T-helper 2 cell (primary cell): ENCODE measurements around the gene CCDC85C.

Experiments
- DNase-seq, 5 experiments: peaks; one replicate each; pipeline versions ENCODE4 v3.0.0 to v3.0.0-alpha.2; 2012 to 2022

CCDC85C gene

DNA sequence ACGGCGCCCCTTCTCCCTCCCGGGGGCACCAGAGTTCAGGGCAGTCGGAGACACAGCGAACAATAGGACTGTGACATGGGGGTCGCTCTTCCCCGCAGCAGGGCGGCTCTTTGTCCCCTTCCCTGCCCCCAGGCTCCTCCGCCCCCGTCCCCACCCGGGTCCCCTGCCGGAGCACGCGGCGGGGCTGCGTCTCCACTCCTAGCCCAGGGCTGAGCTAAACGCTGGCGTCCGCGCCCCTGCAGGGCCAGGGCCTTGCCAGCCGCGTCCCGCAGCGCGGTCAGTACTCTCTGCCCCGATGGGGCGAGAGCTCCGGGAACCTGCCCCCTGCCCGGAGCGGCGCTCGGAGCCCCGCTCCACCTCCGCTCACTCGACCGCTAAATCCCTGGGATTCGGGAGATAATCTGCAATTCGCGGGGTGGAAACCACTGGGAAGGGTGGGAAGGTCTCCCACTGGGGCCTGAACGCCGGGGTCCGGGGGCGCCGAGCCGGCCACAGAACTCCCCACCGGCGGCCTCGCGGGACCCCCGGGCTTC is 825 bp upstream of the CCDC85C start:
- peak in 2 of 5 experiments; percentile 35 to 60 for DNase-seq

DNA sequence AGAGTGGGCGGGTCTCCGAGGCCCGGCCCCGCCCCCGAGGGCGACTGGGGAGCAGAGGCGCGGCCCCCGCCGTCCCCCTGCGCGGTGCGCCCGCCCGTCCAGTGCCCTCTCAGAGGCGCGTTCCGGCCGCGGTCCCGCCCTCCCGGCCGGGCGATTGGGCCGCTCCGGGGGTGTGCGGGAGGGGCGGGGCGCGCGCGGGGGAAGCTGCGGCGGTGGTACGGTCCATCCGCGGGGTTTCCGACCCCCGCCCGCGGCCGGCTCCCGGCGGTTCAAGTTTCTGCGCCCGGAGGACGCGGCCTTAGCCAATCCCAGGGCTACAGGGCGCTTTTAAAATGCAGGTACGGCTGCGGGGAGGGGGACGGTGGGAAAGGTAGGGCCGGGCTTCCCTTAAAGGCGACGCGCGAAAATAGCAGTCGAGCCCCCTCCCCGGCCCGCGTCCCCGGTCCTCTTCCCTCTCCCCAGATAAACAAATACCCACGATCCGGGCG is 315 bp upstream of the CCDC85C start:
- peak; percentile 86 to 97 (median 94) for DNase-seq

DNA sequence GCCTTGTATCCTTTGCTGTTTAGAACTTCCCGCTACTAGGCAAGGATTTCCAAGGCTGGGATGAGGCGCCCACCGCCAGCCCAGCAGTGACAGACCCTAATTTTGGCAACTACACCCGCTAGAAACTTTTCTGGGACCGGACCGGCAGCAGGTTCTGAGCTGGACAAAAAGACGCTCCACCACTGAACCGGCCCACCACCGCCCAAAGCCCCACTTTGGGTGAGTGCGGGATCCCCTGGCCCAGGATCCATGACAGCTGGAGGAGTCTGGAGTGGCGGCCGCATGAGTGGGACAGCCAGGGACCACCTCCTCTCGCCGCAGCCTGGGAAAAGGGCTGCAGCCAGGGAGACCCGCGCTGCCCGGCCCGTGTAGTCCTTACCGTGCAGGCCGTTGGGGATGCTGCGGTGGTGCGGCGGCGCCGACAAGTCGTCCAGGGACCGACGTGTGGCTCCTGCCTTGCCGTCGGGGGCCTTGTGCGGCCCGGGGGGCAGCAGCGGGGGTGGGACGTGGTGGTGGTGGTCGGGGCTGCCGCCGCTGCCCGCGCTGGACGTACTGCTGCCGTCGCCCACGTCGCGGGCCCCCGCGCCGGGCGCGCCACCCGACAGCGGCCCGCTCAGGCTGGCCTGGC is 1.1 kb downstream of the CCDC85C start:
- no peak for DNase-seq

DNA sequence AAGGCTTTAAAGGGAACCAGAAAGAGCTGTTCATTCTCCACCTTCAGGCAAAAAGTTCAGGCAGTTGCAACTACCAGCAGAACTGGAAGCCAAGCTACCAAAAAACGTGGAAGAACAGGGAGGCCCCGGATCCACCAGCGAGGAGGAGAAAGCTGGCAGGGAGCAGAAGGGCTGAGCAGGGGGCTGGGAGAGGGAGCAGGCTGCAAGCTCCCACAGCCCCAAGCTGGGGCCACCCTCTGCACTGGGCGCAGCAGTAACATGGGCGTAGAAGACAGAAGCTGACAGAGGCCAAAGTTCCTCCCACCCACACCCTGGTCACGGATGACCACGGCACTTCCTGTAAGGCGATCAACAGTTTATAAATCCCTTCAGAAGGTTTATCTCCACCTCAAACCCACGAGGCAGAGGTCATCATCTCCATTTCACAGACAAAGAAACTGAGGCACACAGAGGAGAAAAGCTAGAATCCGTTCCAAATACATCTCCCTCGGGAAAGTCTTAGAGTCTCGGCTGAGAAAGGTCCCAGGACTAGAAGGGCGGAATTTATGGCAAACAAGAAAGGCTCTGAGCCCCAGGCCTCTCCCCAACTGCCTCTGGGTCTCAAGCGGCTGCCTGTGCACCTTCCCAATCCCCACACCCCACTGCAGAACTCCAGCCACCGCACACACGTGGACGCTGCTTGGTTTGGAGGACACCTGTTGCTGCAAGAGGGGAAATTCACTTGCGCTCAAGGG is 1.8 kb downstream of the CCDC85C start:
- peak in 1 of 5 experiments; percentile 15 for DNase-seq

DNA sequence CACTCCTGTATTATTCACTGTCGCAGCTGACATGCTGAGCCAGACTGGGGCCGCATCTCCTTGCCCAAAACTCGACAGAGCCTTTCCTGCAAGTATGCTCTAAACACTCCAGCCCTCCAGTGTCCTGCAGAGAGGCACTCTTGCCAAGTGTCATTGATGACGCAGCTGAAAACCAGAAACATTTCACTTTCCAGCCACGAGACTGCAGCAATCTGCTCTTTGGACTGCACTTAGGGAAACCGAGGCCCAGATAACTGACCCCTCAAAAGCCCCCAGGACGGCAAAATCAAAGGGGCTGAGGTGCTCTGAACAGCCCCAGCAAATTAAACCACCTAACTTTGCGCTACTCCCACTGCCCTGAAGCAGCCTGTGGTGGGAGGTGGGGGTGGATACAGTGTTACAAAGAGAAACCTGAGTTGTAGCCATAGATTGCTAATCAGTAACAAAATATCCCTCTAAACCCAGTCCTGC is 2.6 kb downstream of the CCDC85C start:
- no peak for DNase-seq

DNA sequence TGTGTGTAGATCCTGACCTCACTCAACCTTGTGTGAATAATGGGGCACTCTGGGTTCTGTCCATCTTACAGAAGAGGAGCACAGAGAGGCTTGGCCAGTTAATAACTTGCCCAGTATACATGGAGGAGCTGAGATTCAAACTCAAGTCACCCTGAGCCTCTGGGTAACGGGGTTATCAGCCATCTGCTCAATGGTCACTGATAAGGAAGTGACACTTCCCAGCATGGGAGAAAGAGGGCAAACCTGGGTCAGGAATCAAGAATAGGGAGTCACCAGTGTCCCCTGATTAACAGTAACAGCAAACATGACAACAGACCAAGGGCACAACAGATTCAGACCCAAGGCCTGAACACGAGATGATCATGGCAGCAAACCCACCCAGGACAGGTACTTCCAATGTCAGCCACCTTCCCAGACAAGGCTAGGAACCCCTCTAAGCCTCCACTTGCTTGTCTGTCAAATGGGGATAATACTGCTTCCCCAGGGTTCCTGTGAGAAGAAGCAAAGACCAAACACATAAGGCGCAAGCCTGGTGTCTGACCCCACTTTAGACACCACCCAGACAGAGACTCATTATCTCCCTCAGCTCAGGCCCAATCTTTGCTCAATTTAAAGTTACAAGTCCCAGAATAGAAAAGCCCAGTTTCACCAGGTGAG is 3.6 kb downstream of the CCDC85C start:
- no peak for DNase-seq

DNA sequence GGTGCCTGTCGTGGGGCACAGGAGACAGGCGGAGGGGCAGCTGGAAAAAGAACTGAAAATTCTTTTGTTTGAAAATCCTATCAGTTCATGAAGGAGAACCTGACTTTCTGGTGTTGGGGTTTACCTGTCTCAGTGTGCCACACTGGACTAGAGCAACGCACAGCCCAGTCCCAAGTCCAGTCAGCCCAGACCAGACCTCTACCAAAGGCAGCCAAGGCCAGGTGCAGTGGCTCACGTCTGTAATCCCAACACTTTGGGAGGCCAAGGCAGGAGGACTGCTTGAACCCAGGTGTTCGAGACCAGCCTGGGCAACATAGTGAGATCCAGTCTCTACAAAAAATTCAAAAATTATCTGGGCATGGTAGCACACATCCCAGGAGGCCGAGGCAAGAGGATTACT is 4.6 kb downstream of the CCDC85C start:
- DNase-seq, result no peak

DNA sequence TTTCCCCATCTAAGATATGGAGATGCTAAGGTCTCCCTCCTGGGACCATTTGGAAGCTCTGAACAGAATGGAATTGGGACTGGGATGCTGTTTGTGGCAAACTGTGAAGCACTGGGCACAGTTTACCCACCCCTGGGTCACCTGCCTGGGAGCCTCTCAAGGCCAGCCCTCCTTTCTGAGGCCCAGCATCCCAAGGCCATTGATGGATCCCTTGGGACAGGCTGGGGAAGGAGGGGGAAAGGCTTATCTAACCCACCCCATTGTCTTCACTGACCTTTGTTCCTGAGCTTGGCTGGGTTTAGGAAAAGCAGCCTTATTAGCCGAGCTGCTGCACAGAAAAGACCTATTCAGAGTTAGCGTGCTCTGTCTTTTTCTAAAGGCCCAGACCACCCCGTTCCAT is 5.2 kb downstream of the CCDC85C start:
- DNase-seq, result no peak

DNA sequence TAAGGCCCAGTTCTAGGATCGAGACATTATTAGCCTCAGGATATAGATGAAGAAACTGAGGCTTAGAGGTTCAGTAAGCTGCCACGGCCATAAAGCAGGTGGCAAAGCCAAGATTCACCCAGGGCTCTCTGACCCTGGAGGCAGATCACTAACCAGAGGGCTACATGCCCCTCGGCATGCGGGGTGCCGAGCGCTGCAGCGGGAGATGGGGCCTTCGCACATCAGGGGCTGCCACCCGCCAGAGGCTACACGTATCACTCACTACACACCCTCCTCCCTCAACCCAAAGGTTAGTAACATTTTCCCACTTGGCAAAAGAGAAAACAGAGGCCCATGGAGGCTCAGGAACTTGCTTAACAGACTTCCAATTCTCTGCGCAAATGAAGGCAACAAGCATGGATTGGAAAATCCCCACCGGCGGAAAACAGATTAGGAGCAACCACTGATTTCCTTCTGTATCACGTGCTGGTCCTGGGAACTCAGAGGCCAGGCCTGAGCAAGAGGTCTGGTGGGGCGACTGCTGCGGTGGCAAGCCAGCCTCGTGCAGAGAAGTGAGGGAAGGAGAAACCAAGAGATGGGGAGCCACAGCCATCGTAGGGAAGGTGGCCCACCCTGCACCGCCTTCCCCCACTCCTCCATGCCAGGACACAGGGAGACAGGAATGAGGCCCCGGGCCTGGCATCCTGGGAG is 6.0 kb downstream of the CCDC85C start:
- DNase-seq, result no peak

DNA sequence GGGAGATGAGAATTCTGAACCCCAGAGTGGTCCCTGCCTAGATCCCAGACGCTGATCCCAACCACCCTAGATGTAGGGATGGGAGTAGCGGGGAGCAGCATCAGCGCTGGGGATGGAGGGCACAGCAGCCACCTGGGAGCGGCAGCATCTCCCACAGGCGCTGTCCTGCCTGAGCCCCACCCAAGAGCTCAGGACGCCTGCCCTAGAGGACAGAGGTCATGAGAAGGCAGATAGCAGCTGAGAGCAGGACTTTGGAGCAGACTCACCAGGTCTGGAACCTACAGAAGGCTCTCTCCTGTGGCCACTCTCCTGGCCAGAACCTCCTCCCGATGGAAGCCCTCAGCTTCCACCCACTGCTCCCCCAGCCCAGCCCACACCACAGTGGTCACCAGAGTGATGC is 7.2 kb downstream of the CCDC85C start:
- DNase-seq, result no peak

DNA sequence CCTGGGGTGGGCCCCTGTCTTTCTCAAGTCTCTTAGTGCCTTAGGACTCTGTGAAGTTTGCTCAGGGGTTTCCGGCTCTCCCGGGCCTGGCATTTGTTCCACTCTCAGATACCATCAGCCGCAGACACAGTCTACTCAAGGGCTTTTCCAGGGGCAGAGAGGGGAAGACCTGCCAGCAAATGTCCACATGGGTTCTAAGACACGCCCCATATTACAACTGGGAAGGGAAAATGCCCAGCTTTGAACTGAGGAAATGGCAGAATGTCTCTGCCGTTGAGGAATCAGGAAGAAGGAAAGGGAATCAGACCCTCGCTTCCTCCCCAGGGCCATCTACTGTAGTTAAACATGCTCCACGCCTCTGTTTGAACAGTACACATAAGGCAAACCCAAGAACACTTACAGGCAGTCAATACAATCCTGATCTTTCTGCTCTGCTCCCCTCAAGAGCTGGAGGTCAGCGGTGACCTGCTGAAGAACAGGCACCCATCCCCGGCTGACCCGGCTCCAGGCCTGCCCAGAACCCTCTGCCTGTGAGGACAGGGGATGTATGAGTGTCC is 7.9 kb downstream of the CCDC85C start:
- DNase-seq, result no peak

DNA sequence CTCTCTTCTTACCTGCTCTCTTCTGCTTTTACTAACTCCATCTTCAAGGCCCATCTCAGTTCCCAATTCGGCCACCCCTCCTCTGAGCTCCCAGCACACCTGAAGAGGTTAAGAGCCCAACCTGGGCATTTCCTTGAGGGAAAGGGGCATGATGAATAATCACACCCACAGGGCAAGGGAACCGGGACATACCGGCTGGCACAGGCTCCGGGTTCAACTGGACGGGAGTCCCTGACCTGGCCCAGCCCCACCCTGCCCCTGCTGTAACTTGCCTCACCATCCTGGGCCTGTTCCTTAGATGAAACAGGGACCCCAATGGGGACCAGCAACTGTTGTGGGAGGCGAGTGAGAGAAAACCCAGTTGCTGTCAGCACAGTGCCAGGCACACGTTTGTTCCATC is 8.5 kb downstream of the CCDC85C start:
- DNase-seq, result no peak

DNA sequence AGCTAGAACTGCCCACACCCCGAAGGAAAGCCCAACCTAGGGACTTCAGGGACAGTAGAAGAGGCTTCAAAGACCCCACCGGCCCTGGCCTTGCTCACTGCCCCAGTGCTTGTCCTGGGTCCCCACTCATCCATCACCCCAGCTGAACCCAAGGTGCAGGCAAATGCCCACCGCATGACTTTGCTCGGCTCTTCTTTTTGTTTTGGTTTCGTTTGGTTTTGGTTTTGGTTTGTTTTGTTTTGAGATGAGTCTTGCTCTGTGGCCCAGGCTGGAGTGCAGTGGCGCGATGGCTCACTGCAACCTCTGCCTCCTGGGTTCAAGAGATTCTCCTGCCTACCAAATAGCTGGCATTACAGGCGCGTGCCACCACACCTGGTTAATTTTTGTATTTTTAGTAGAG is 9.0 kb downstream of the CCDC85C start:
- DNase-seq, result peak in 3 of 5 experiments; percentile 16 to 82 (median 17)

DNA sequence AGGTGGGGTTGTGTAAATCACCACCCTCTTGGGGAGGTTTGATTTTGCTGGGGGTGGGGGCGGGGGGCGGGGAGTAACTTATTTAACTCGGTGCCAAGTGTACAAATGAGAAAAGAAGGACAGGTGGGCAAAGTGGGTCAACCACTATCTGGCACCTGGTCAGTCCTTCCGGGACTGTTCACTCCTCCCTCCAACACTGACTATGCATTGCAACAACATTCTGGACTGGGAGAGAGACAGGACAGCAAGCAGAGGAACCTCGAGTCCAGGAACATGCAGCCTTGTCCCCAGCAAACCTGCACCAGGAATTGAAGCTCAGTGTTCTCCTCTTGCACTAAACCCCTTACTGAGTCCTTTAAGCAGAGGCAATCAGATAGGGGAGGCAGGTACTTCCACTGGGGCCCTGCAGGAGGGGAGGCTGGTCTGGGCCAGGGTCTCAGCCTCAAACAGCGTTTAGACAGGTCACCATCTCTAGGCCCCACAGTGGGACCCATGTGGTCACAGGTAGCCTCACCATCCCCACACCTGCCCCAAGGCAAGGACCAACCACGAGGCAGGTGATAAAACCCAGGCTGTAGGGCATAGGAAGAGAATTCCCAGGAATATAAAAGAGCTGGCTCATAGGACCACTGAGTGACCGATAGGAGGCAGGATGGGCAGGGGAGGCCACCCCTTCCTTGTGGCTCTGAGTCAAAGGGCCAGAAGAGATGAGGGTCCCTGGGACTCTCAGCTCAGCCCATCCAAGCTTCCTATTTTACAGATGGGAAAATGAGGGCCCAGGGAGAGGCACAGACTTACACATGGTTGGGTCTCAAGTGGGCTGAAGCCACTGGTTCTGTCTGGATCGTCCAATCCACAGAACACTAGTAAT is 9.8 kb downstream of the CCDC85C start:
- DNase-seq, result no peak

DNA sequence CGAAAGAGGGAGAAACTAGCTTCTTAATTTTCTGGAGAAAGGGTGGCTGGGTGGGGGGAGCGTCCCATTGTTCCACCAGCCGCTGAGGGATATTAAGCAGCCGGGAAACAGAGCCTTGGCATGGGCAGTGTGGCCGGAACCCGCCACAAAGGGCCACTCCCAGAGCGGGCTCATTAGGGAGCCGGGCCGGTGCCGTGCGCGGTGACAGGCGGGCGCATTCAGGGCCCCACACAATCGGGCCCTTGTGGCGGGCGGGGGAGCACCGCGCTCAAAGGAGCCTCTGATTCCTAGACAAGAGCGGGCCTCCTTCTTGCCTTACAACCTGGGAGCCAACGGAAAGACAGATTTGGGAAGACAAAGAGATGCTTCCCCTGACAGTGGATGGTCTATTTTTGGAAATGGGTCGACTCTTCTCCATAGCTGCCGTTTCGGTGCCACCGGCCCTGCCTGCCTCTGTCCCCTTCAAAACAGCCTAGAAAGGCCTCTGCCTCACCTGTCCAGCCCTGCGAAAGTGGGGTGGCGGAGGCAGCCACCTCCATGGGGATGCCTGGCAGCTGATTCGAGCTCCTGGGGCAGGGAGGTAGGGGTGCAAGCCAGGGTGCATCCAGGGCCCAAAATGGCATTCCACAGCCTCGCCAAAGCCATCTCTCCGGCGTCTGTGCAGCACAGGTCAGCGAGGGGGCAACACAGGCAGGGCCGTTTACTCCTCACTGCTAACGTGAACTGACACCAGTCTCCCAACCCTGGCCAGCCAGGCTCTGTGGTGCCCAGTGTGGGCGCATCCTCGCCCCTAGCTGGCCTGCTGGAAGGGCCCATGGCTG is 10.9 kb downstream of the CCDC85C start:
- no peak for DNase-seq

DNA sequence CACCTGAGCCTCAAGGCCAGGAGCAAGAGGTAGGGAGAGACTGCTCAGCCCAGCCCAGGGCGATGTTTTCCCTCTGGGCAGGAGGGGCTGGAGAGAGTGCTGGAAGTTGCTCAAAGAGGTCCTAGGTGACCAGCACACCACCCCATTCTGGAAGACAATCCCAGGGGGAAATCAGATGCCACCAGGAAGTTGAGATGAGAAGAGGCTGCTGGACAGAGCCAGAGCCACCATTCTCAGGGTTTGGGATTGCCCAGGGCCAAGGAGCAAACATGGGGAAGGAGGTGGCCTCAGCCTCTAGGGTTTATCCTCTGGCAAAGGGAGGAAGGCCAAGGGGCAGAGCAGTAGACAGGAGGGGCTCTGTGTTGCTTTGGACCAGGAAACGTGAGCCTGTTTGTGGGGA is 11.6 kb downstream of the CCDC85C start:
- DNase-seq, result no peak

DNA sequence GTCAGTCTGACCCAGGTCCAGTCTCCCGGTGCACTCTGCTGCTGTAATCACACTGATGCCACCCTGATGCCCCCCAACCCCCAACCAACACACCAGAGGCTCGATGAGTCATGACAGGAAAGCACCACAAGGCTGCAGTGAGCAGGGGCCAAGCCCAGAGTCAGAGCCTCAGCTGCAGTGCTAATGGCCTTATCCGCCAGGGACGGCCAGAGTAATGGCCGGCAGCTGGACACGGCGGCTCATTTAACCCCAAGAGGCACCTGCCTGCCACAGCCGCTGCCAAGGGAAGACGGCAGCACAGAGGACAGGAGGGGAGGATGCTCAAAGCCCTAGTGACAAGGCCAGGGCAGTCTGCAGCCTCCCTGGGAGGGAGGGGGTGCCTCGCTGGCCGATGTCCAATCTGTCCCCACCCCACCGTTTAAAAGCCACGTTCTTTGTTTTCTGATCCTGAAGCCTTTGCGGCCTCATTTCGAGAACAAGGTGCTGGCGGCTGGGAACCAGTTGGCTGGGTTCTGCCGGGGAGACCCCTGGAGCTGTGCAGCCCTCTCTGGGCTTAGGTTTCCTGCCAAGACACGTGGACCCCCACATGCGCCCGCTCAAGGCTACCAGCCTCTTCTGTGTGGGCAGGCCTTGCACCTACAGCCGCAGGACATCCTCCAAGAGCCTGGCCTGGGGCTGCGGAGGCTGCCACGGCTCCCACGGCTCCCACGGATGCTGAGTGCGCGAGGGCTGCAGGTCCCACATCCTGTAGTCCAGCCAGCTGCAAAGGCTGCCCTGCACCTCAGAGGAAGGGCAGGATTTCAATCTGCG is 13.1 kb downstream of the CCDC85C start:
- no peak for DNase-seq

DNA sequence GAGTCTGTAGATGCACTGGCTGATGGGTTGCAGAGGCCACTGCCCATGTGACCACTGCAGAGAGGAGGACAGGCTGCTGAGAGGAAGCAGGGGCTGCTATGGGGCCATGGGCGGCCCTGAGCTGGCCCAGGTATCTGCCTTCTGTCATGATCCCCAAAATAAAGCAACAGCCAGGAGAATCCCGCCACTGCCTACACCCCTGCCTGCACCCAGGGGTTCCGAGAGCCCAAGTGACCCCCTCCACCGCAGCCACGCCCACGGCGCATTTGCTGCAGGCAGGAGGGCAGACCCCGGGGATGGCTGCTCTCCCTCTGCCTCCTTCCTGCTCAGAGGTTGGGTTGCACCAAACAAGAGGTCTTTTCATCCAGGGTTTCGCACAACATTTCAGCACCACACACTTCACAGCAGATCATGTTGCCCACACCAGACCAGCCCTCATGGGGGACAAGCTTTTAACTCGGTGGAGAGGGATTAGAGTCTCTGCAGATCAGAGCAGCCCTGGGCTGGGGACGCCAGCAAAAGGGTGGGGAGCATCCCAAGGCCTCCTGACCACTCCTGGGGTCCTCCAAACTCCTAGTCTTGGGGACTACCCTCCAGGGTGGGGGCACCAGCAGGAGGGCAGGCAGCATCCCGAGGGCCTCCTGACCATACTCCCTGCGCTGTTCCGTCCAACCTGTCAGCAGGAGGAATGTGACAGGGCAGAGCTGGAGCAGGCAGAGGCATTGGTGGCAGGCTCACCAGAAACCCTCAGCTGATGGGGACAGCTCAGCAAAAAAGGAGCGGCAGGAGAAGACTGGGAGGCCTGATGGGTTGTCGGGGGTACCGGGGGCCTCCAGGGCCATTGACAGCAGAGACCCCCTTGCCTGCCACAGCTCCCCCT is 14.1 kb downstream of the CCDC85C start:
- DNase-seq, result no peak

DNA sequence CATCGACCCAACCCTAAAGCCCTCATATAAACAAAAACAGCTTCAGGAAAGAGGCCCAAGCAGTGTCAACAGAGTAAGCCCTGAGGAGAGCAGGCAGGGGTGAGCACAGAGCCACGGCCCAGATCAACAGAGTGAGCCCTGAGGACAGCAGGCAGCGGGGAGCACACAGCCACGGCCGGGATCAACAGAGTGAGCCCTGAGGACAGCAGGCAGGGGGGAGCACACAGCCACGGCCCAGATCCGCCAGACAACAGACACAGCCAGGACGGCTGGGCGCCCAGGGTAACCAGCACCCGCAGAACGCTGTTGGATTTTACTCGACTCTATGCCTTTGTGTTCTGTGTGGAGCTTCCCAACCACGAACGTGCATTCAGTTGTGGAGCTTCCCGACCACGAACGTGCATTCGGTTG is 15.0 kb downstream of the CCDC85C start:
- DNase-seq, result no peak
